MM.1S (cell line): ENCODE results near the gene PLCB4.

Source experiments
- CTCF ChIP-seq: fragments of 300-600 bp; sonication (generic); IDR thresholded peaks from 2 replicates; pipeline ENCODE4 v1.5.1; 2016; ENCODE audit warnings: antibody characterized with exemption, low read length, mixed read lengths
- EZH2 ChIP-seq: fragments of 300-600 bp; sonication (generic); optimal IDR thresholded peaks from 2 replicates; pipeline ENCODE3; 2017; ENCODE audit warnings: low read depth, mild to moderate bottlenecking, antibody characterized with exemption, low read length, mixed read lengths

- TF ChIP-seq EZH2 (no peak), CTCF (no peak)
Observed at GRCh38 chr20:9300080-9300479, 231.2 kb downstream of the PLCB4 start.
